PC-9 (cell line): ENCODE measurements around the gene AVPR1B. TPM values are rescaled to one million over a fixed set of nuclear protein-coding genes. Genes with fewer than 3 reads are reported as not detected.

ENCODE experiments used
- BruUV-seq: library from RNA; stranded (reverse); fragments of 400-500 nt; replicated peaks from 2 replicates; lab custom pipeline; 2021; lab: Mats Ljungman, UMichigan
- CTCF ChIA-PET: fragments of 300-600 bp; sonication (Branson Sonifier 250); formaldehyde crosslinking; loops from one replicate; lab custom pipeline; 2022; ENCODE audit warnings: antibody characterized with exemption; lab: Charles Lee
- POLR2A ChIA-PET: fragments of 300-600 bp; sonication (Branson Sonifier 250); formaldehyde crosslinking; loops from one replicate; lab custom pipeline; 2022; ENCODE audit warnings: antibody characterized with exemption; ENCODE audit not compliant: unreplicated experiment; lab: Charles Lee
- DNase-seq, 2 experiments: peaks; one replicate each; pipeline versions ENCODE4 v3.0.0 to v3.0.0-alpha.2; 2015 to 2022; ENCODE audit warnings: mixed read lengths in 1 of 2
- H2AFZ ChIP-seq: fragments of 200-600 bp; sonication (generic); 2 replicates; pipeline ENCODE4 v1.8.1; 2017; ENCODE audit warnings: antibody characterized with exemption
- H3F3A ChIP-seq: fragments of 200-600 bp; sonication (generic); 2 replicates; pipeline ENCODE4 v1.8.1; 2017; ENCODE audit warnings: antibody characterized with exemption, mild to moderate bottlenecking, low read depth; ENCODE audit not compliant: insufficient read depth
- H3K27ac ChIP-seq: fragments of 200-600 bp; sonication (generic); 2 replicates; pipeline ENCODE4 v1.6.1; 2016; ENCODE audit warnings: mixed run types
- H3K27me3 ChIP-seq: fragments of 200-600 bp; sonication (generic); 2 replicates; pipeline ENCODE4 v1.6.1; 2016; ENCODE audit warnings: low read depth, mixed run types; ENCODE audit not compliant: insufficient read depth
- H3K36me3 ChIP-seq: fragments of 200-600 bp; sonication (generic); 2 replicates; pipeline ENCODE4 v1.6.1; 2016; ENCODE audit warnings: low read depth, mixed run types
- H3K4me1 ChIP-seq: fragments of 200-600 bp; sonication (generic); replicated peaks from 2 replicates; pipeline ENCODE4 v1.6.1; 2016; ENCODE audit warnings: mixed run types; ENCODE audit not compliant: insufficient read depth
- H3K4me2 ChIP-seq: fragments of 200-600 bp; sonication (generic); 2 replicates; pipeline ENCODE4 v1.6.1; 2017; ENCODE audit warnings: mixed run types
- H3K4me3 ChIP-seq: fragments of 200-600 bp; sonication (generic); 2 replicates; pipeline ENCODE4 v1.6.1; 2016; ENCODE audit warnings: mixed run types
- H3K79me2 ChIP-seq: fragments of 200-600 bp; sonication (generic); 2 replicates; pipeline ENCODE4 v1.6.1; 2017; ENCODE audit warnings: low read depth, mixed run types
- H3K9me2 ChIP-seq: fragments of 200-600 bp; sonication (generic); 2 replicates; pipeline ENCODE4 v1.8.1; 2017; ENCODE audit warnings: mild to moderate bottlenecking; ENCODE audit not compliant: insufficient read depth
- H3K9me3 ChIP-seq: fragments of 200-600 bp; sonication (generic); 2 replicates; pipeline ENCODE4 v1.8.1; 2016; ENCODE audit warnings: low read depth; ENCODE audit not compliant: insufficient read depth
- H4K20me1 ChIP-seq: fragments of 200-600 bp; sonication (generic); 2 replicates; pipeline ENCODE4 v1.8.1; 2017; ENCODE audit not compliant: insufficient read depth
- EZH2 ChIP-seq: fragments of 200-600 bp; sonication (generic); IDR thresholded peaks from 2 replicates; pipeline ENCODE4 v1.8.0; 2017; ENCODE audit warnings: antibody characterized with exemption, low read depth
- intact Hi-C: fragments of 100-400 bp; cut with micrococcal nuclease; formaldehyde crosslinking; loops from one replicate; pipeline ENCODE4 v1.10.0; 2022; ENCODE audit not compliant: unreplicated experiment
- total RNA-seq: library from RNA; stranded (reverse); gene quantifications from 2 replicates; pipeline ENCODE4 v1.2.3, GENCODE V29; 2021
- TF ChIP-seq, protein P1 (sequence below): fragments of 200-600 bp; sonication (generic); conservative IDR thresholded peaks from 2 replicates; pipeline ENCODE4 v1.6.1; 2017; ENCODE audit warnings: mixed run types, antibody characterized with exemption, mild to moderate bottlenecking, moderate library complexity

Gene AVPR1B
- total RNA-seq, 1 experiment from 2014 or later, result not detected

DNA sequence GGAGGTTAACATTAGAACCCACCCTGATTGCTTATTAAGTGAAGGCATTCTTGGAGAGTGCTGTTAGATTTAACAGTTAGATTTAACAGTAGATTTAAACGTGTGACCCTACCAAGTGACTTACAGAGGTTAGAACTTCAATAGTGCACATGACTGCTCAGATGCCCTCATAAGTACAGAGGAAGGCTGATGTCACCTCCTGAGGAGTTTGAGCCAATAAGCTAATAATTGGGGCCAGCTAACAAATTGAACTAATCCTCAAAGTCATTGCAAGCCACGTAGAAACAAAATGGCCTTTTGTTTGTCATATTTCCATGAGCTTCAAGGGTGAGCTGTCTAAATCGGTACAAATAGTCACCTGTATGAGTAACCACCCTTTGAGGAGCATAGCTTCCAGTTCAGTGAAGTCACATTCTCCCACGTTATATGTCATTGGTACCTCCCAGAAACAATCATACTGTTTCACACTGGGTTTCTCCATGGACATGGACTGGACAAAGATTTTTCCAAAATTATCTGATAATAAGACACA, 11.7 kb downstream of the AVPR1B start:
- Histone ChIP-seq H3F3A (no peaks in the 10 kb centered on the region), H3K36me3 (no peaks in the 10 kb centered on the region), H3K79me2 (no peaks in the 10 kb centered on the region), H3K27me3 (no peaks in the 10 kb centered on the region), H3K9me3 (no peaks in the 10 kb centered on the region), H3K4me2 (no peak overlapping the region), H4K20me1 (no peaks in the 10 kb centered on the region), H2AFZ (no peak overlapping the region), H3K4me1 (no peaks in the 10 kb centered on the region), H3K27ac (no peak overlapping the region), H3K4me3 (no peak overlapping the region), H3K9me2 (no peaks in the 10 kb centered on the region)
- CTCF ChIA-PET, result interaction anchor here (0.6 to 2.1 kb wide), 6 partner anchors 74 to 313 kb away, joined by 3 to 12 read pairs (median 5); no protein-coding TSS in a partner anchor
- intact Hi-C loops, result loop anchor here (5.0 kb wide), 1 partner anchor 443 kb away; no protein-coding TSS in a partner anchor
- no peak for DNase-seq
- BruUV-seq, result no TSS peak
- TF ChIP-seq EZH2, result no peak
- TF ChIP-seq, protein P1, sequence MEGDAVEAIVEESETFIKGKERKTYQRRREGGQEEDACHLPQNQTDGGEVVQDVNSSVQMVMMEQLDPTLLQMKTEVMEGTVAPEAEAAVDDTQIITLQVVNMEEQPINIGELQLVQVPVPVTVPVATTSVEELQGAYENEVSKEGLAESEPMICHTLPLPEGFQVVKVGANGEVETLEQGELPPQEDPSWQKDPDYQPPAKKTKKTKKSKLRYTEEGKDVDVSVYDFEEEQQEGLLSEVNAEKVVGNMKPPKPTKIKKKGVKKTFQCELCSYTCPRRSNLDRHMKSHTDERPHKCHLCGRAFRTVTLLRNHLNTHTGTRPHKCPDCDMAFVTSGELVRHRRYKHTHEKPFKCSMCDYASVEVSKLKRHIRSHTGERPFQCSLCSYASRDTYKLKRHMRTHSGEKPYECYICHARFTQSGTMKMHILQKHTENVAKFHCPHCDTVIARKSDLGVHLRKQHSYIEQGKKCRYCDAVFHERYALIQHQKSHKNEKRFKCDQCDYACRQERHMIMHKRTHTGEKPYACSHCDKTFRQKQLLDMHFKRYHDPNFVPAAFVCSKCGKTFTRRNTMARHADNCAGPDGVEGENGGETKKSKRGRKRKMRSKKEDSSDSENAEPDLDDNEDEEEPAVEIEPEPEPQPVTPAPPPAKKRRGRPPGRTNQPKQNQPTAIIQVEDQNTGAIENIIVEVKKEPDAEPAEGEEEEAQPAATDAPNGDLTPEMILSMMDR, result no peak
- POLR2A ChIA-PET, result interaction anchor here (0.7 kb wide), 1 partner anchor 74 kb away, joined by 4 read pairs; no protein-coding TSS in a partner anchor

DNA sequence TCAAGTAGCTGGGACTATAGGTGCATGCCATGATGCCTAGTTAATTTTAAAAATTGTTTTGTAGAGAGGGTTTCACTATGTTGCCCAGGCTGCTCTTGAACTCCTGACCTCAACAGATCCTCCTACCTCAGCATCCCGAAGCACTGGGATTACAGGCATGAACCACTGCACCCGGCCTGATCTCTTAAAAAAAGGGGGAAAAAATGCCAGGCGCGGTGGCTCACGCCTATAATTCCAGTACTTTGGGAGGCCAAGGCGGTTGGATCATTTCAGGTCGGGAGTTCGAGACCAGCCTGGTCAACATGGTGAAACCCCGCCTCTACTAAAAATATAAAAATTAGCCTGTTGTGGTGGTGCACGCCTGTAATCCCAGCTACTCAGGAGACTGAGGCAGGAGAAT, 13.2 kb downstream of the AVPR1B start:
- intact Hi-C loops, result no loop called here
- no peaks in the 10 kb centered on the region for H3K4me1 ChIP-seq
- H3F3A ChIP-seq, result no peaks in the 10 kb centered on the region
- no peaks in the 10 kb centered on the region for H3K27me3 ChIP-seq
- no peak for TF ChIP-seq EZH2
- TF ChIP-seq, protein P1, result no peak
- CTCF ChIA-PET, result no interaction called here
- H3K79me2 ChIP-seq, result no peaks in the 10 kb centered on the region
- BruUV-seq, result no TSS peak
- no peak overlapping the region for H2AFZ ChIP-seq
- POLR2A ChIA-PET, result no interaction called here
- no peaks in the 10 kb centered on the region for H3K9me2 ChIP-seq
- no peak overlapping the region for H3K27ac ChIP-seq
- no peaks in the 10 kb centered on the region for H3K36me3 ChIP-seq
- no peaks in the 10 kb centered on the region for H3K9me3 ChIP-seq
- no peak overlapping the region for H3K4me2 ChIP-seq
- no peak for DNase-seq
- no peak overlapping the region for H3K4me3 ChIP-seq
- H4K20me1 ChIP-seq, result no peaks in the 10 kb centered on the region

DNA sequence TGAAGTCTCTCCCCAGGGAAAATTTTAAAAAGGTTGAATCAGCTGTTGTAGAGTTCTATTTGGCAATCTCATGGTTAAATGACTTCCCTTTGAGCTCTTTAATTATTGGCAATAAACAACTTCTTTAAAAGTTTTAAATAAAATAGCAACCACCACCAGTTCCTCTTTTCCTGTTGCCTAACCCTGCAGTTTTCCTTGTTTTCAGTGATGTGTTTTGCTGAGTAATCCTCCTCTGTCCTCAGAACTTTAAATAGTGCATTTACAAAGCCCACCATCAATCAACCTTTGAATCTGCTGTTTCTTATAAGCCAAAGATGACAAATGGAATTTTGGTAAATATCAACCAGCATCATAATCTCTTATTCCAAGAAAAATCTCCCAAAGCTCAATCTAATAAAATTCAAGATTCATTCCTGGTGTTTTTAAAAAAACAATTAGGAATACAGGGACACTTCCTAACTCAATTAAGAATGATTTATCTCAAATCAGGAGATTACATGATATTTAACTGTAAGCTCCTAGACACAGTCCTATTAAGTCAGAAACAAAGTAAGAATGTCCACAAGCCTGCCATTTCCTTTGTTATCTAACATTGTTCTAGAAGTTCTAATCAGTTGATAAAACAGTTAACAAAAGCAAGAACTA, 14.8 kb downstream of the AVPR1B start:
- Histone ChIP-seq H3K9me2 (no peaks in the 10 kb centered on the region), H3K9me3 (no peaks in the 10 kb centered on the region), H3K4me2 (no peak overlapping the region), H3K36me3 (no peaks in the 10 kb centered on the region), H3K27ac (no peak overlapping the region), H3K4me3 (no peak overlapping the region), H4K20me1 (no peaks in the 10 kb centered on the region), H3K27me3 (no peaks in the 10 kb centered on the region), H3K4me1 (no peaks in the 10 kb centered on the region), H2AFZ (no peak overlapping the region), H3F3A (no peaks in the 10 kb centered on the region), H3K79me2 (no peaks in the 10 kb centered on the region)
- ChIA-PET POLR2A (no interaction called here), CTCF (interaction anchor here (0.6 kb wide), 1 partner anchor 918 kb away, joined by 3 read pairs; no protein-coding TSS in a partner anchor)
- no TSS peak for BruUV-seq
- intact Hi-C loops, result no loop called here
- TF ChIP-seq, protein P1, result no peak
- no peak for TF ChIP-seq EZH2
- no peak for DNase-seq
